GM12878 (cell line): ENCODE results near the gene SPCS2. TPM values are rescaled to one million over a fixed set of nuclear protein-coding genes. Genes with fewer than 3 reads are reported as not detected.

Experiments
- ATAC-seq: fragments of 200-7000 bp; cut with Tn5 transposase; 3 replicates; pipeline ENCODE4 v1.9.1; 2020; ENCODE audit warnings: mild to moderate bottlenecking, moderate library complexity
- BruUV-seq: library from RNA; stranded (reverse); fragments of 400-500 nt; replicated peaks from 2 replicates; lab custom pipeline; 2021; lab: Mats Ljungman, UMichigan
- CTCF ChIA-PET: fragments of 300-600 bp; sonication (Branson Sonifier 250); formaldehyde crosslinking; extraction: SDS; loops from one replicate; lab custom pipeline; 2021; ENCODE audit warnings: inconsistent platforms; lab: Yijun Ruan, JAX
- POLR2A ChIA-PET: fragments of 350-600 bp; formaldehyde crosslinking; extraction: SDS; loops from one replicate; lab custom pipeline; 2021; ENCODE audit warnings: inconsistent platforms; lab: Charles Lee
- RAD21 ChIA-PET: fragments of 300-600 bp; sonication (Branson Sonifier 250); formaldehyde crosslinking; loops from one replicate; lab custom pipeline; 2023; ENCODE audit warnings: antibody characterized with exemption; ENCODE audit not compliant: unreplicated experiment; lab: Charles Lee
- SMC1A ChIA-PET: fragments of 300-600 bp; sonication (Branson Sonifier 250); formaldehyde crosslinking; loops from one replicate; lab custom pipeline; 2023; ENCODE audit not compliant: unreplicated experiment, uncharacterized antibody; lab: Charles Lee
- DNase-seq: peaks from one replicate; pipeline ENCODE4 v3.0.0-alpha.2; 2011; ENCODE audit warnings: low read depth, low spot score
- FAIRE-seq: peaks from 3 replicates; lab custom pipeline; 2011; peaks lifted over from hg19 to GRCh38; lab: Jason Lieb, UNC
- H2AFZ ChIP-seq: 2 replicates; pipeline ENCODE4 v1.6.0; 2011; ENCODE audit warnings: low read depth, low read length, control low read depth; ENCODE audit not compliant: control insufficient read depth
- H3K27ac ChIP-seq: 2 replicates; pipeline ENCODE4 v1.5.1; 2011; ENCODE audit warnings: control low read depth; ENCODE audit not compliant: control insufficient read depth, insufficient read depth
- H3K27me3 ChIP-seq, 2 experiments: replicated peaks in 1 of 2; 2 replicates each; pipeline versions ENCODE4 v1.6.0 to v1.6.1; 2011; ENCODE audit warnings: low read length in 1 of 2; ENCODE audit not compliant: control insufficient read depth in 2 of 2, insufficient read depth in 2 of 2
- H3K36me3 ChIP-seq, 2 experiments: 2 replicates each; pipeline ENCODE4 v1.5.1; 2011; ENCODE audit warnings: low read length in 1 of 2; ENCODE audit not compliant: control insufficient read depth in 2 of 2, insufficient read depth in 2 of 2
- H3K4me1 ChIP-seq: 2 replicates; pipeline ENCODE4 v1.6.1; 2011; ENCODE audit warnings: mild to moderate bottlenecking, low read length, moderate library complexity, mixed read lengths; ENCODE audit not compliant: control insufficient read depth, insufficient read depth
- H3K4me2 ChIP-seq: 2 replicates; pipeline ENCODE4 v1.6.0; 2011; ENCODE audit warnings: control low read depth; ENCODE audit not compliant: control insufficient read depth, insufficient read depth
- H3K4me3 ChIP-seq: fragments of 200-600 bp; sonication (generic); 2 replicates; pipeline ENCODE4 v1.5.1; 2016
- H3K79me2 ChIP-seq: 2 replicates; pipeline ENCODE4 v1.6.0; 2011; ENCODE audit warnings: low read length; ENCODE audit not compliant: control insufficient read depth, insufficient read depth
- H3K9ac ChIP-seq: 2 replicates; pipeline ENCODE4 v1.8.0; 2011; ENCODE audit warnings: low read length, control low read depth, mixed read lengths; ENCODE audit not compliant: control insufficient read depth, insufficient read depth
- H3K9me3 ChIP-seq: replicated peaks from 3 replicates; pipeline ENCODE4 v1.5.1; 2011; ENCODE audit warnings: mild to moderate bottlenecking, low read length; ENCODE audit not compliant: control insufficient read depth, insufficient read depth
- H4K20me1 ChIP-seq: 2 replicates; pipeline ENCODE4 v1.6.0; 2011; ENCODE audit not compliant: control insufficient read depth, insufficient read depth
- BRCA1 ChIP-seq: IDR thresholded peaks from 2 replicates; pipeline ENCODE4 v1.6.1; 2011; ENCODE audit warnings: low read depth, low read length, improper control_type of control experiment
- ETV6 ChIP-seq, 2 experiments: fragments of 450-650 bp in 1 of 2; IDR thresholded peaks in 1 of 2; conservative IDR thresholded peaks in 1 of 2; 2 replicates each; pipeline ENCODE4 v1.6.1; 2014; ENCODE audit warnings: antibody characterized with exemption in 1 of 2, borderline replicate concordance in 1 of 2, low read depth in 1 of 2, mild to moderate bottlenecking in 1 of 2, moderate library complexity in 1 of 2
- GABPA ChIP-seq: IDR thresholded peaks from 2 replicates; pipeline ENCODE4 v1.6.1; 2014; ENCODE audit warnings: antibody characterized with exemption, low read depth, mild to moderate bottlenecking, inconsistent platforms
- JUNB ChIP-seq: IDR thresholded peaks from 2 replicates; pipeline ENCODE4 v1.6.1; 2016; ENCODE audit warnings: antibody characterized with exemption, mild to moderate bottlenecking
- LARP7 ChIP-seq: fragments of 450-650 bp; IDR thresholded peaks from 2 replicates; pipeline ENCODE4 v1.6.1; 2017; ENCODE audit warnings: mild to moderate bottlenecking
- PBX3 ChIP-seq: IDR thresholded peaks from 2 replicates; pipeline ENCODE4 v1.6.1; 2011; ENCODE audit warnings: mild to moderate bottlenecking, low read depth, low read length, moderate library complexity; ENCODE audit not compliant: insufficient replicate concordance
- PKNOX1 ChIP-seq: fragments of 450-650 bp; IDR thresholded peaks from 2 replicates; pipeline ENCODE4 v1.6.1; 2016; ENCODE audit warnings: mild to moderate bottlenecking
- SIX5 ChIP-seq: IDR thresholded peaks from 2 replicates; pipeline ENCODE4 v1.6.1; 2011; ENCODE audit warnings: mild to moderate bottlenecking, low read depth, low read length, moderate library complexity; ENCODE audit not compliant: severe bottlenecking
- ZBED1 ChIP-seq: IDR thresholded peaks from 2 replicates; pipeline ENCODE4 v1.6.1; 2016; ENCODE audit warnings: borderline replicate concordance
- ZNF274 ChIP-seq: IDR thresholded peaks from one replicate; pipeline ENCODE4 v1.8.0; 2011; ENCODE audit not compliant: insufficient read length, insufficient read depth
- ZNF384 ChIP-seq: IDR thresholded peaks from 2 replicates; pipeline ENCODE4 v1.6.1; 2012; ENCODE audit warnings: low read depth, mild to moderate bottlenecking, low read length, improper control_type of control experiment, borderline replicate concordance
- WGBS: methylation state at CpG from one replicate; pipeline ENCODE4 v1.1.6; 2016; ENCODE audit warnings: low lambda C conversion rate; ENCODE audit not compliant: insufficient replicate concordance, insufficient coverage; ENCODE audit errors: missing lambda C conversion rate; 5-methylcytosine and 5-hydroxymethylcytosine counted together
- in situ Hi-C: fragments of 300-500 bp; cut with MboI; formaldehyde crosslinking; loops from 9 replicates; pipeline ENCODE4 v1.14.3; 2018; ENCODE audit warnings: mixed read lengths
- intact Hi-C: fragments of 100-400 bp; cut with micrococcal nuclease; formaldehyde crosslinking; loops from one replicate; pipeline ENCODE4 v1.14.2; 2022; ENCODE audit not compliant: unreplicated experiment
- polyA plus RNA-seq, 11 experiments: library from polyadenylated mRNA; depleted of rRNA in 4 of 11; unstranded in 6 of 11; stranded (reverse) in 5 of 11; fragments of >200 nt; fragmentation: Nextera tagmentation in 4 of 11; fragmentation: Illumina TruSeq in 1 of 11; extraction: Ambion mirVana in 4 of 11; extraction: Trizol in 1 of 11; gene quantifications; 1 replicate in 1 of 11; 2 replicates in 10 of 11; pipeline versions ENCODE4 v1.2.1 to v1.2.3, GENCODE V29; 2011 to 2016; ENCODE audit warnings: inconsistent platforms in 2 of 11, missing spikeins in 2 of 11, low read depth in 1 of 11
- total RNA-seq, 4 experiments: library from RNA; depleted of rRNA in 3 of 4; stranded (reverse); fragments of >200 nt in 3 of 4; fragmentation: Illumina TruSeq in 1 of 4; extraction: Trizol in 1 of 4; gene quantifications; 2 replicates each; pipeline versions ENCODE4 v1.2.1 to v1.2.3, GENCODE V29; 2013 to 2021

Gene SPCS2
- total and polyA plus RNA-seq, 10 of the 15 experiments (the other 5 are each of a cell fraction or from before 2014, with no cell fraction given): 40.7 to 661 (median 192) TPM

- TF ChIP-seq PBX3: no peak
- no peak for TF ChIP-seq JUNB
- no peak for TF ChIP-seq SIX5
- TF ChIP-seq ZNF384: no peak
- TF ChIP-seq LARP7: no peak
- no peak for TF ChIP-seq GABPA
- TF ChIP-seq, all 136 proteins: peak for 0
Observed at GRCh38 chr11:74948546-74948897, 544 bp upstream of the SPCS2 start (continued).

GRCh38 chr11:74949753-74950137, 679 bp downstream of the SPCS2 start:
- Histone ChIP-seq H3K79me2 (peaks cover 64% of the 10 kb centered on the region), H3K36me3 (peaks cover 0 to 6% of the 10 kb centered on the region in 2 experiments; a peak in 2 of 4 replicates), H3K27me3 (no peaks in the 10 kb centered on the region)
- CTCF ChIA-PET: interaction anchor here (1.5 to 1.6 kb wide), 2 partner anchors 20 to 73 kb away, joined by 4 to 8 read pairs; no protein-coding TSS in a partner anchor
- under 1% methylated on average over 6 of the region's 6 CpGs for WGBS
- TF ChIP-seq PKNOX1: no peak
- TF ChIP-seq ZBED1: 0 out of 2 replicates have a peak, but pooled peaks have one; percentile 0
- no peak for TF ChIP-seq BRCA1
- TF ChIP-seq ZNF274: no peak
- no peak for TF ChIP-seq ETV6 (conservative IDR thresholded peaks at IDR 0.05 in 1 of 2, IDR thresholded peaks at IDR 0.05 in 1 of 2; ENCODE audit: borderline replicate concordance in 1 of 2, low read depth in 1 of 2)
- TF ChIP-seq, all 136 proteins: peak for 1
- no TSS peak for BruUV-seq
- H3K9me3 ChIP-seq: no peaks in the 10 kb centered on the region; the same call in 2 of the 3 replicates
- no peaks in the 10 kb centered on the region for H4K20me1 ChIP-seq
- peaks cover 20% of the 10 kb centered on the region for H3K4me1 ChIP-seq
- no peak for ATAC-seq
- FAIRE-seq: no peak
- no peak overlapping the region for H2AFZ ChIP-seq
- intact Hi-C loops (loop anchor here (2.0 kb wide), 1 partner anchor 39 kb away; the partner anchor contains the start of gene NEU3), in situ Hi-C loops (no loop called here)
- peak overlapping the region; percentile 91 for H3K4me2 ChIP-seq
- H3K4me3 ChIP-seq: peak overlapping the region; percentile 88
- ChIA-PET POLR2A (interaction anchor here (0.6 to 1.4 kb wide), 4 partner anchors 39 to 400 kb away, joined by 3 to 5 read pairs (median 4); partner anchors contain the start of gene NEU3), SMC1A (interaction anchor here (0.6 to 1.5 kb wide), 6 partner anchors 39 to 970 kb away, joined by 3 to 6 read pairs (median 4); partner anchors contain the start of gene NEU3), RAD21 (interaction anchor here (1.0 to 2.5 kb wide), 3 partner anchors 39 to 200 kb away, joined by 4 to 10 read pairs (median 7); partner anchors contain the start of gene NEU3)
- peak overlapping the region; percentile 92 for H3K27ac ChIP-seq
- DNase-seq: no peak
- H3K9ac ChIP-seq: peak overlapping the region; percentile 92
